HEK293 (cell line): ENCODE measurements around the gene FAAP100.

Source experiments
- HOXA7 ChIP-seq: sonication (generic); formaldehyde crosslinking; IDR thresholded peaks from 2 replicates; pipeline ENCODE4 v1.8.1; 2022; ENCODE audit warnings: missing genetic modification reagents, borderline replicate concordance
- IKZF3 ChIP-seq: fragments of 450-650 bp; IDR thresholded peaks from 2 replicates; pipeline ENCODE4 v1.5.0; 2018; ENCODE audit warnings: missing biosample characterization, mild to moderate bottlenecking, missing genetic modification characterization, moderate library complexity
- KLF10 ChIP-seq: fragments of 450-650 bp; IDR thresholded peaks from 2 replicates; pipeline ENCODE4 v1.5.1; 2018; ENCODE audit warnings: missing biosample characterization, mild to moderate bottlenecking, missing genetic modification characterization
- SP7 ChIP-seq: fragments of 450-650 bp; formaldehyde crosslinking; IDR thresholded peaks from 2 replicates; pipeline ENCODE4 v1.5.1; 2016; ENCODE audit warnings: missing biosample characterization, missing genetic modification characterization
- TRIM28 ChIP-seq: IDR thresholded peaks from 2 replicates; pipeline ENCODE4 v1.6.1; 2011; ENCODE audit warnings: low read length, control low read depth, borderline replicate concordance
- ZBTB21 ChIP-seq: fragments of 450-650 bp; formaldehyde crosslinking; IDR thresholded peaks from 2 replicates; pipeline ENCODE4 v1.5.1; 2017; ENCODE audit warnings: missing biosample characterization, missing genetic modification characterization
- ZBTB48 ChIP-seq: fragments of 450-650 bp; formaldehyde crosslinking; IDR thresholded peaks from 2 replicates; pipeline ENCODE4 v1.5.1; 2016; ENCODE audit warnings: missing biosample characterization, missing genetic modification characterization
- ZEB2 ChIP-seq: fragments of 450-650 bp; formaldehyde crosslinking; IDR thresholded peaks from 2 replicates; pipeline ENCODE4 v1.5.1; 2016; ENCODE audit warnings: missing biosample characterization, missing genetic modification characterization
- ZNF157 ChIP-seq: fragments of 450-650 bp; formaldehyde crosslinking; IDR thresholded peaks from 2 replicates; pipeline ENCODE4 v1.5.1; 2016; ENCODE audit warnings: missing biosample characterization, missing genetic modification characterization
- ZNF211 ChIP-seq: fragments of 450-650 bp; formaldehyde crosslinking; IDR thresholded peaks from 2 replicates; pipeline ENCODE4 v1.5.1; 2016; ENCODE audit warnings: low read depth, missing biosample characterization, missing genetic modification characterization
- ZNF335 ChIP-seq: fragments of 450-650 bp; formaldehyde crosslinking; conservative IDR thresholded peaks from 2 replicates; pipeline ENCODE4 v1.5.1; 2016; ENCODE audit warnings: missing biosample characterization, missing genetic modification characterization
- ZNF510 ChIP-seq: fragments of 450-650 bp; formaldehyde crosslinking; IDR thresholded peaks from 2 replicates; pipeline ENCODE4 v1.5.1; 2018; ENCODE audit warnings: mild to moderate bottlenecking, missing genetic modification characterization, missing biosample characterization; ENCODE audit not compliant: insufficient replicate concordance
- ZNF596 ChIP-seq: fragments of 450-650 bp; IDR thresholded peaks from 2 replicates; pipeline ENCODE4 v1.5.0; 2018; ENCODE audit warnings: missing biosample characterization, mild to moderate bottlenecking, missing genetic modification characterization, moderate library complexity
- ZNF600 ChIP-seq: fragments of 450-650 bp; formaldehyde crosslinking; IDR thresholded peaks from 2 replicates; pipeline ENCODE4 v1.5.1; 2016; ENCODE audit warnings: missing biosample characterization, missing genetic modification characterization
- ZNF624 ChIP-seq: fragments of 450-650 bp; formaldehyde crosslinking; IDR thresholded peaks from 2 replicates; pipeline ENCODE4 v1.5.1; 2017; ENCODE audit warnings: missing biosample characterization, missing genetic modification characterization
- ZNF629 ChIP-seq: fragments of 450-650 bp; formaldehyde crosslinking; IDR thresholded peaks from 2 replicates; pipeline ENCODE4 v1.5.1; 2017; ENCODE audit warnings: missing biosample characterization, missing genetic modification characterization
- ZNF707 ChIP-seq: fragments of 450-650 bp; formaldehyde crosslinking; IDR thresholded peaks from 2 replicates; pipeline ENCODE4 v1.5.1; 2016; ENCODE audit warnings: missing biosample characterization, missing genetic modification characterization
- ZNF76 ChIP-seq: fragments of 450-650 bp; formaldehyde crosslinking; IDR thresholded peaks from 2 replicates; pipeline ENCODE4; 2016; ENCODE audit warnings: low read depth, missing biosample characterization, missing genetic modification characterization, borderline replicate concordance
- ZNF768 ChIP-seq: fragments of 450-650 bp; formaldehyde crosslinking; IDR thresholded peaks from 2 replicates; pipeline ENCODE4 v1.5.1; 2018; ENCODE audit warnings: missing biosample characterization, mild to moderate bottlenecking, missing genetic modification characterization
- ZNF843 ChIP-seq: fragments of 450-650 bp; formaldehyde crosslinking; IDR thresholded peaks from 2 replicates; pipeline ENCODE4 v1.5.1; 2016; ENCODE audit warnings: missing biosample characterization, missing genetic modification characterization
- TF ChIP-seq, protein P1 (sequence below): fragments of 450-650 bp; formaldehyde crosslinking; conservative IDR thresholded peaks from 2 replicates; pipeline ENCODE4 v1.5.1; 2016; ENCODE audit warnings: low read depth, missing biosample characterization, missing genetic modification characterization
- TF ChIP-seq, protein P2 (sequence below): IDR thresholded peaks from 2 replicates; pipeline ENCODE4 v1.6.1; 2011; ENCODE audit warnings: mild to moderate bottlenecking, low read depth, low read length, borderline replicate concordance
- TF ChIP-seq, protein P3 (sequence below): fragments of 450-650 bp; formaldehyde crosslinking; IDR thresholded peaks from 2 replicates; pipeline ENCODE4 v1.5.1; 2016; ENCODE audit warnings: missing biosample characterization, missing genetic modification characterization
- TF ChIP-seq, protein P4 (sequence below): fragments of 450-650 bp; IDR thresholded peaks from 2 replicates; pipeline ENCODE4 v1.5.1; 2018; ENCODE audit warnings: missing biosample characterization, mild to moderate bottlenecking, missing genetic modification characterization
- TF ChIP-seq, protein P5 (sequence below): fragments of 450-650 bp; formaldehyde crosslinking; optimal IDR thresholded peaks from 2 replicates; pipeline ENCODE3; 2016; ENCODE audit warnings: missing biosample characterization, mild to moderate bottlenecking, missing genetic modification characterization
- TF ChIP-seq, protein P6 (sequence below): fragments of 450-650 bp; formaldehyde crosslinking; IDR thresholded peaks from 2 replicates; pipeline ENCODE4 v1.5.1; 2016; ENCODE audit warnings: missing biosample characterization, missing genetic modification characterization
- TF ChIP-seq, protein P7 (sequence below): fragments of 450-650 bp; formaldehyde crosslinking; IDR thresholded peaks from 2 replicates; pipeline ENCODE4 v1.5.1; 2017; ENCODE audit warnings: missing biosample characterization, missing genetic modification characterization

Gene FAAP100

DNA sequence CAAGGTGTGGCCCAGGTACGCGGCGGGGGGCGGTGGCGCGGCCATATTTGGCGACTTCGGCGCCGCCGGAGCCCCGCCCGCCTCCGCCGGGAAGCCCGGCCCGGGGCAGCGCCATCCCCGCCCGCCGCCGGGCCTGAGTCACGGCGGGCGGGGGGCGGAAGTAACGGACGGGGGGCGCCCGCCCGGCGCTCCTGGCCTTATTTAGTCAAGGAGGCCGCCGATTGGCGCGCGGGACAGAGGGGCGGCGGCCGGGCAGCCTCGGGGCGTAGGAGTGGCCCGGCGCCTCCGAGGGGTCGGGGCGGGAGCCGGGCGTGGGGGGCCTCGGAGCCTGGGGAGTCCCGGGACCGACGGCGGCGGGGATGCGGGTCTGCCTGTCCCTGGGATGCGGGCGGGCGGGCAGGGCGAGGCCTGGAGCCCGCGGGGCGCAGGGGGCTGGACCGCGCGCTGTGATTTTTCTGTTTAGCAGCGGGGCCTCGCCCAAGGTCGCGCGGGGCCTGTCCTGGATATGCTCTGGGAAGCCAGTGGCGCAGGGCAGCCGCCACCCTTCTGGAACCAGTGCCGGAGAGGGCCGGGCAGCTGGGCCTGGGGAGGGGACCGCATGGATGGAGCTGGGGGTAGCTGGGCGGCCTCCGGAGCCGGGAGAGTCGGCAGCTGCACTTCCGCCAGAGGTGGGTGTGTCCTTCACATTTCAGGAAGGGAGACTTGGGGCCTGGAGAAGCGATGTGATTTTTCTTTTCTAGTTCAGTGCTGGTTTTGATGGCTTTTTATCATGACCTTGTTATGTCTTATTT, 37.2 kb downstream of the FAAP100 start (continued):
- TF ChIP-seq, protein P1, sequence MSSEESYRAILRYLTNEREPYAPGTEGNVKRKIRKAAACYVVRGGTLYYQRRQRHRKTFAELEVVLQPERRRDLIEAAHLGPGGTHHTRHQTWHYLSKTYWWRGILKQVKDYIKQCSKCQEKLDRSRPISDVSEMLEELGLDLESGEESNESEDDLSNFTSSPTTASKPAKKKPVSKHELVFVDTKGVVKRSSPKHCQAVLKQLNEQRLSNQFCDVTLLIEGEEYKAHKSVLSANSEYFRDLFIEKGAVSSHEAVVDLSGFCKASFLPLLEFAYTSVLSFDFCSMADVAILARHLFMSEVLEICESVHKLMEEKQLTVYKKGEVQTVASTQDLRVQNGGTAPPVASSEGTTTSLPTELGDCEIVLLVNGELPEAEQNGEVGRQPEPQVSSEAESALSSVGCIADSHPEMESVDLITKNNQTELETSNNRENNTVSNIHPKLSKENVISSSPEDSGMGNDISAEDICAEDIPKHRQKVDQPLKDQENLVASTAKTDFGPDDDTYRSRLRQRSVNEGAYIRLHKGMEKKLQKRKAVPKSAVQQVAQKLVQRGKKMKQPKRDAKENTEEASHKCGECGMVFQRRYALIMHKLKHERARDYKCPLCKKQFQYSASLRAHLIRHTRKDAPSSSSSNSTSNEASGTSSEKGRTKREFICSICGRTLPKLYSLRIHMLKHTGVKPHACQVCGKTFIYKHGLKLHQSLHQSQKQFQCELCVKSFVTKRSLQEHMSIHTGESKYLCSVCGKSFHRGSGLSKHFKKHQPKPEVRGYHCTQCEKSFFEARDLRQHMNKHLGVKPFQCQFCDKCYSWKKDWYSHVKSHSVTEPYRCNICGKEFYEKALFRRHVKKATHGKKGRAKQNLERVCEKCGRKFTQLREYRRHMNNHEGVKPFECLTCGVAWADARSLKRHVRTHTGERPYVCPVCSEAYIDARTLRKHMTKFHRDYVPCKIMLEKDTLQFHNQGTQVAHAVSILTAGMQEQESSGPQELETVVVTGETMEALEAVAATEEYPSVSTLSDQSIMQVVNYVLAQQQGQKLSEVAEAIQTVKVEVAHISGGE: peak; percentile 88
- TF ChIP-seq ZNF596 (tag by site-specific recombination): no peak
- TF ChIP-seq ZNF76 (tag by site-specific recombination): 0 out of 2 replicates have a peak, but pooled peaks have one; percentile 28
- TF ChIP-seq HOXA7 (CRISPR knock-in tag): no peak
- TF ChIP-seq ZNF211 (tag by site-specific recombination): no peak
- TF ChIP-seq ZNF624 (tag by site-specific recombination): no peak
- TF ChIP-seq TRIM28: no peak
- TF ChIP-seq, protein P2, sequence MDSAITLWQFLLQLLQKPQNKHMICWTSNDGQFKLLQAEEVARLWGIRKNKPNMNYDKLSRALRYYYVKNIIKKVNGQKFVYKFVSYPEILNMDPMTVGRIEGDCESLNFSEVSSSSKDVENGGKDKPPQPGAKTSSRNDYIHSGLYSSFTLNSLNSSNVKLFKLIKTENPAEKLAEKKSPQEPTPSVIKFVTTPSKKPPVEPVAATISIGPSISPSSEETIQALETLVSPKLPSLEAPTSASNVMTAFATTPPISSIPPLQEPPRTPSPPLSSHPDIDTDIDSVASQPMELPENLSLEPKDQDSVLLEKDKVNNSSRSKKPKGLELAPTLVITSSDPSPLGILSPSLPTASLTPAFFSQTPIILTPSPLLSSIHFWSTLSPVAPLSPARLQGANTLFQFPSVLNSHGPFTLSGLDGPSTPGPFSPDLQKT: peak; percentile 44; the same call in 1 of the 2 replicates
- TF ChIP-seq, protein P3, sequence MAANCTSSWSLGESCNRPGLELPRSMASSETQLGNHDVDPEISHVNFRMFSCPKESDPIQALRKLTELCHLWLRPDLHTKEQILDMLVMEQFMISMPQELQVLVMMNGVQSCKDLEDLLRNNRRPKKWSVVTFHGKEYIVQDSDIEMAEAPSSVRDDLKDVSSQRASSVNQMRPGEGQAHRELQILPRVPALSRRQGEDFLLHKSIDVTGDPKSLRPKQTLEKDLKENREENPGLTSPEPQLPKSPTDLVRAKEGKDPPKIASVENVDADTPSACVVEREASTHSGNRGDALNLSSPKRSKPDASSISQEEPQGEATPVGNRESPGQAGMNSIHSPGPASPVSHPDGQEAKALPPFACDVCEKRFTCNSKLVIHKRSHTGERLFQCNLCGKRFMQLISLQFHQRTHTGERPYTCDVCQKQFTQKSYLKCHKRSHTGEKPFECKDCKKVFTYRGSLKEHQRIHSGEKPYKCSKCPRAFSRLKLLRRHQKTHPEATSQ (tag by site-specific recombination): no peak
- TF ChIP-seq ZBTB48 (tag by site-specific recombination): no peak
- 0 out of 2 replicates have a peak, but pooled peaks have one; percentile 10 for TF ChIP-seq IKZF3
- peak; percentile 66 for TF ChIP-seq ZEB2 (tag by site-specific recombination)
- TF ChIP-seq ZNF843 (tag by site-specific recombination): 0 out of 2 replicates have a peak, but pooled peaks have one; percentile 11
- TF ChIP-seq ZNF157 (tag by site-specific recombination): no peak
- peak; percentile 28; the same call in 1 of the 2 replicates for TF ChIP-seq SP7 (tag by site-specific recombination)
- TF ChIP-seq ZBTB21 (tag by site-specific recombination): no peak
- TF ChIP-seq, protein P4, sequence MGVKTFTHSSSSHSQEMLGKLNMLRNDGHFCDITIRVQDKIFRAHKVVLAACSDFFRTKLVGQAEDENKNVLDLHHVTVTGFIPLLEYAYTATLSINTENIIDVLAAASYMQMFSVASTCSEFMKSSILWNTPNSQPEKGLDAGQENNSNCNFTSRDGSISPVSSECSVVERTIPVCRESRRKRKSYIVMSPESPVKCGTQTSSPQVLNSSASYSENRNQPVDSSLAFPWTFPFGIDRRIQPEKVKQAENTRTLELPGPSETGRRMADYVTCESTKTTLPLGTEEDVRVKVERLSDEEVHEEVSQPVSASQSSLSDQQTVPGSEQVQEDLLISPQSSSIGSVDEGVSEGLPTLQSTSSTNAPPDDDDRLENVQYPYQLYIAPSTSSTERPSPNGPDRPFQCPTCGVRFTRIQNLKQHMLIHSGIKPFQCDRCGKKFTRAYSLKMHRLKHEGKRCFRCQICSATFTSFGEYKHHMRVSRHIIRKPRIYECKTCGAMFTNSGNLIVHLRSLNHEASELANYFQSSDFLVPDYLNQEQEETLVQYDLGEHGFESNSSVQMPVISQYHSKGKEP (tag by site-specific recombination): 0 out of 2 replicates have a peak, but pooled peaks have one; percentile 6
- TF ChIP-seq ZNF707 (tag by site-specific recombination): no peak
- TF ChIP-seq, protein P5, sequence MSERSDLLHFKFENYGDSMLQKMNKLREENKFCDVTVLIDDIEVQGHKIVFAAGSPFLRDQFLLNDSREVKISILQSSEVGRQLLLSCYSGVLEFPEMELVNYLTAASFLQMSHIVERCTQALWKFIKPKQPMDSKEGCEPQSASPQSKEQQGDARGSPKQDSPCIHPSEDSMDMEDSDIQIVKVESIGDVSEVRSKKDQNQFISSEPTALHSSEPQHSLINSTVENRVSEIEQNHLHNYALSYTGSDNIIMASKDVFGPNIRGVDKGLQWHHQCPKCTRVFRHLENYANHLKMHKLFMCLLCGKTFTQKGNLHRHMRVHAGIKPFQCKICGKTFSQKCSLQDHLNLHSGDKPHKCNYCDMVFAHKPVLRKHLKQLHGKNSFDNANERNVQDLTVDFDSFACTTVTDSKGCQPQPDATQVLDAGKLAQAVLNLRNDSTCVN (tag by site-specific recombination): peak; percentile 63
- TF ChIP-seq, protein P6, sequence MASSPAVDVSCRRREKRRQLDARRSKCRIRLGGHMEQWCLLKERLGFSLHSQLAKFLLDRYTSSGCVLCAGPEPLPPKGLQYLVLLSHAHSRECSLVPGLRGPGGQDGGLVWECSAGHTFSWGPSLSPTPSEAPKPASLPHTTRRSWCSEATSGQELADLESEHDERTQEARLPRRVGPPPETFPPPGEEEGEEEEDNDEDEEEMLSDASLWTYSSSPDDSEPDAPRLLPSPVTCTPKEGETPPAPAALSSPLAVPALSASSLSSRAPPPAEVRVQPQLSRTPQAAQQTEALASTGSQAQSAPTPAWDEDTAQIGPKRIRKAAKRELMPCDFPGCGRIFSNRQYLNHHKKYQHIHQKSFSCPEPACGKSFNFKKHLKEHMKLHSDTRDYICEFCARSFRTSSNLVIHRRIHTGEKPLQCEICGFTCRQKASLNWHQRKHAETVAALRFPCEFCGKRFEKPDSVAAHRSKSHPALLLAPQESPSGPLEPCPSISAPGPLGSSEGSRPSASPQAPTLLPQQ (tag by site-specific recombination): 0 out of 2 replicates have a peak, but pooled peaks have one; percentile 13
- TF ChIP-seq ZNF335 (tag by site-specific recombination): peak; percentile 76
- TF ChIP-seq ZNF768 (tag by site-specific recombination): no peak
- peak; percentile 95 for TF ChIP-seq KLF10
- TF ChIP-seq, protein P7, sequence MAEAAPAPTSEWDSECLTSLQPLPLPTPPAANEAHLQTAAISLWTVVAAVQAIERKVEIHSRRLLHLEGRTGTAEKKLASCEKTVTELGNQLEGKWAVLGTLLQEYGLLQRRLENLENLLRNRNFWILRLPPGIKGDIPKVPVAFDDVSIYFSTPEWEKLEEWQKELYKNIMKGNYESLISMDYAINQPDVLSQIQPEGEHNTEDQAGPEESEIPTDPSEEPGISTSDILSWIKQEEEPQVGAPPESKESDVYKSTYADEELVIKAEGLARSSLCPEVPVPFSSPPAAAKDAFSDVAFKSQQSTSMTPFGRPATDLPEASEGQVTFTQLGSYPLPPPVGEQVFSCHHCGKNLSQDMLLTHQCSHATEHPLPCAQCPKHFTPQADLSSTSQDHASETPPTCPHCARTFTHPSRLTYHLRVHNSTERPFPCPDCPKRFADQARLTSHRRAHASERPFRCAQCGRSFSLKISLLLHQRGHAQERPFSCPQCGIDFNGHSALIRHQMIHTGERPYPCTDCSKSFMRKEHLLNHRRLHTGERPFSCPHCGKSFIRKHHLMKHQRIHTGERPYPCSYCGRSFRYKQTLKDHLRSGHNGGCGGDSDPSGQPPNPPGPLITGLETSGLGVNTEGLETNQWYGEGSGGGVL: no peak
- TF ChIP-seq ZNF510: no peak
- peak; percentile 43; the same call in 1 of the 2 replicates for TF ChIP-seq ZNF600 (tag by site-specific recombination)
- 0 out of 2 replicates have a peak, but pooled peaks have one; percentile 23 for TF ChIP-seq ZNF629 (tag by site-specific recombination)
